Measurements from ENCODE around the gene SCN8A.
"Not testable (repeated sequence)": the region's sequence is repeated elsewhere in the genome, so short reads cannot be mapped to it uniquely, and the experiment has no call there.

Gene SCN8A

GRCh38 chr12:51774933-51775332, 183.9 kb downstream of the SCN8A start:
- DNase-seq, result no peak

DNA sequence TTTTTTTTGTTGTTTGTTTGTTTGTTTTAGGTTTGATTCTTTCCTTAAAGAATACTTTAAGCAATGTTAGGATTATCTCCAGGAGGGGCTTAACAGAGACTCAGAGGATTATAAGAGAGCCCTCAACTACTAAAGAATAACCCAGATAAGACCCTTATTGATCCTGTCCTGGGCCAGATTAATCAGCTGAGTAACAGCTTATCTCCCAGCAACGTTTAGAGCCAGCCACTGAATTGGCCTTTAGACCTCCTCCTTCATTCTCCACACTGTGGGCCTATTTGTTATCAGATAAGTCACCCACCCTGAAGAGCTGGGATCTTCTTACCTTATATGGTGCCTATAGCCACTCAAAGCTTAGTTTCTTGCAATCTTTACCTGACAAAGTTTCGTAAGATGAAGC, 186.4 kb downstream of the SCN8A start:
- no peak for DNase-seq

GRCh38 chr12:51777973-51778372, 186.9 kb downstream of the SCN8A start:
- no peak for DNase-seq

- no peak for DNase-seq
These were observed 188.8 kb downstream of the SCN8A start for GRCh38 chr12:51779876-51780275.

- DNase-seq, result no peak
These were observed 193.7 kb downstream of the SCN8A start for GRCh38 chr12:51784688-51785087.

DNA sequence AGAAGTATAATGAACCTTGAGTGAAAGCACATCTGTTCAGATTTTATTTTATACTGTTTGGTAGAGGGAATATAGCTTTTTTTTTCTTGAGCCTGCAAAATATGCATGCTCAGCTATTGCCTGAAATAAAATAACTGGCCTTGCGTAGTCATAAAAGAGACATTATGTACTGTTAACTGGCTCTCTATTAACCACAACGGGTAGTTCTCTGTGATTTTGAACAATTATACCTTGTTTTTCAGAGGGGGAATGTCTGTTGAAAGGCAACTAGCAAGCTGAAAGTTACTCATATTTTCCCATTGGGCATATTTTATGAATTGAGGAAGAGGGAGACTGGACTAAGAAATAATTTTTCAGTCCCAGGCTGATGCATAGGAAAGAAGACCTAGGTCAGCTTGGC, 194.9 kb downstream of the SCN8A start:
- DNase-seq, result no peak

- no peak for DNase-seq
These were observed 197.8 kb downstream of the SCN8A start for GRCh38 chr12:51788876-51789275.

DNA sequence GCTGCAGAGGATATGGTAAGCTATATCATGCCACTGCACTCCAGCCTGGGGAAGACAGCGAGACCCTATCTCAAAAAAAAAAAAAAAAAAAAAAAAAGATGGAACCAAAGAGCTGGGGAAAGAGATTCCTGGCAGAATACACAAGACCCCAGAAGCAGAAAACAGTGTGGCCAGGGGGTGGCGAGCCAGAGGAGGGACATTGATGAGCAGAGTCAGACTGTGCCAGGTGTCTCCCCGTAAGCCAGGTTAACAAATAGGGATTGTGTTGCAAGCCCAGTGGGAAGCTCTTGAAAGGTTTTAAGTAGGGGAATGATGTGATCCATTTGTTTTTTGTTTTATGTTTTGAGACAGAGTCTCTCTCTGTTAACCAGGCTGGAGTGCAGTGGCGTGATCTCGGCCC, 201.4 kb downstream of the SCN8A start:
- no peak for DNase-seq

GRCh38 chr12:51793201-51793600, 202.2 kb downstream of the SCN8A start:
- DNase-seq, result no peak

DNA sequence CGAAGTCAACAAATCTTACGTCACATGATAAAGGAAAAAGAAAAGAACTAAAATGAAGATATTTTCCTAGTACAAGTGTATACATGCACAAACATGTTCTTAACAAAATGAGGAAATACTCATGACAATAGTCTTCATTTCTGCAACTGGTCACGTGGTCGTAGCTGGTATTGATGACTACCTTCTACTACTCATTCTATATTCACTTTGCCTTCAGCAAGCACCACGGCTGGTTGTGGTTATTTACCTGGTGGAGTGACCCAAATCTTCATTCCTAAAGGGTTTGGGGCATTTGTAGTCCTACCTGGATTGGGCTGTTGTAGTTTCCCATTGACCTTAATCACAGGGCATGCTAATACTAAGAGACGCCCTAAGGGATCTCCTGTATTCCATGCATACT, 206.3 kb downstream of the SCN8A start:
- no peak for DNase-seq

DNA sequence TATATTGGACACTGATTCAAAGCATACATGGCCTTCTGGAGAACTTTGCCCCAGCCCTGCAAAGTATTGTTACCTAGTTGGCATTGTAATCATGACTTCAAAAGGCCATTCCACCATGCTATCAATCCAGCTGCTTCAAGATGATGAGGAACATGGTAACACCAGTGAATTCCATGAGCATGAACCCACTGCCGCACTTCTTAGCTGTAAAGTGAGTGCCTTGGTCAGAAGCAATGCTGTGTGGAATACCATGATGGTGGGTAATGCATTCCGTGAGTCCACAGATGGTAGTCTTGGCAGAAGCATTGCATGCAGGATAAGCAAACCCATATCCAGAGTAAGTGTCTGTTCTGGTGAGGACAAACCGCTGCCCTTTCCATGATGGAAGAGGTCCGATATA, 207.0 kb downstream of the SCN8A start:
- not testable (repeated sequence) for DNase-seq

DNA sequence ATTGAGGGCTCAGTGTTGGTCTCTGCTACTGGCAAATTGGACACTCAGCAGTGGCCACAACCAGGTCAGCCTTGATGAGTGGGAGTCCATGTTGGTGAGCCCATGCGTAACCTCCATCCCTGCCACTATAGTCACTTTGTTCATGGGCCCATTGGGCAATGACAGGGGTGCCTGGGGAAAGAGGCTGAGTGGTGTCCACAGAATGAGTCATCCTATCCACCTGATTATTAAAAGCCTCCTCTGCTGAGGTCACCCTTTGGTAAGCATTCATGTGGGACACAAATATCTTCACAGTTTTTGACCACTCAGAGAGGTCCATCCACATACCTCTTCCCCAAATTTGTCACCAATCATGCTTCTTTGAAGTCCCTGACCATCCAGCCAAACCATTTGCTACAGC, 207.5 kb downstream of the SCN8A start:
- DNase-seq, result no peak

- no peak for DNase-seq
These were observed 210.0 kb downstream of the SCN8A start for GRCh38 chr12:51801027-51801426.

DNA sequence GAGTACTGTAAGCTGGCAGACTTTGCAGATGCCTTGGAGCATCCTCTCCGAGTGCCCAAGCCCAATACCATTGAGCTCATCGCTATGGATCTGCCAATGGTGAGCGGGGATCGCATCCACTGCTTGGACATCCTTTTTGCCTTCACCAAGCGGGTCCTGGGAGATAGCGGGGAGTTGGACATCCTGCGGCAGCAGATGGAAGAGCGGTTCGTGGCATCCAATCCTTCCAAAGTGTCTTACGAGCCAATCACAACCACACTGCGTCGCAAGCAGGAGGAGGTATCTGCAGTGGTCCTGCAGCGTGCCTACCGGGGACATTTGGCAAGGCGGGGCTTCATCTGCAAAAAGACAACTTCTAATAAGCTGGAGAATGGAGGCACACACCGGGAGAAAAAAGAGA, 215.9 kb downstream of the SCN8A start:
- peak in 1 of 2 experiments; percentile 20 for DNase-seq

DNA sequence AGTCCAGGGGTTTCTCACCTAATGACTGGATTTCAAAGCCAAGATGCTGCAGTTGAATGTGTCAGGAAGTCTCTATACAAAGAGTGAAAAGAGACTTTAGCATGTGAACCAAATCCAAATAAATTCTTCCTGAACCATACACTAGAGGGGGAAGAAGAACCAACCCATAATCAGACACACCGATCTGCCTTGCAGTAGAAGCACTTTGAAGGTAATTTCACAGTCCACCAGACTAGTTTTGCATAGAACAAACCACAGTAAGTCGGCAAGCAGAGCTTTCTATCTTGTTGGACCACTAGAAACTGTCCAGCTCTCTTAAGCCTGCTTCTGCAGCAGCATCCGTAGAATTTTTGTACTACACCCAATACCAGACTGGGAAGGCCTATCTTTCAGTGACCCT, 218.2 kb downstream of the SCN8A start:
- DNase-seq, result no peak

GRCh38 chr12:51811203-51812202, 220.5 kb downstream of the SCN8A start:
- no peak for DNase-seq

- DNase-seq, result no peak
These were observed 221.8 kb downstream of the SCN8A start for GRCh38 chr12:51812871-51813270.

DNA sequence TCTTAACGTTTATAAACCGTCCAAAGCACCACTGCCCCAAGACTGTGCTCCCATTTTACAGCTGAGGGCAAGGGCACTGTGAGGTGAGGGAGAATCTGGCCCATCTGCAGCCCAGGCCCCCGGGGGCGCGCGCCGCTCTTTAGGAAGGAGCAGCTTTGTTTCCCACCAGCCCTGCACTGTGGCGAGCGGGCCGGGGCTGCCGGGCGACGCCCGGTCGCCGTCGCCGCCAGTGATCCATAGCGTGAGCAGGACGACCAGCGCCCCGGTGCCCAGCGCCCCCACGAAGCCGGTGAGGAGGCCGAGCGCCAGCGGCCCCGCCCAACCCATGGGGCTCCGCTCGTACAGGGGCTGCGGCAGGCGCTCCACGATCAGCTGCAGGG, 222.9 kb downstream of the SCN8A start:
- no peak for DNase-seq

- no peak for DNase-seq
These were observed 223.5 kb downstream of the SCN8A start for GRCh38 chr12:51814311-51815088.

GRCh38 chr12:51815571-51815970, 224.5 kb downstream of the SCN8A start:
- DNase-seq, result no peak

- DNase-seq, result no peak
These were observed 226.3 kb downstream of the SCN8A start for GRCh38 chr12:51817027-51817953.

GRCh38 chr12:51818086-51818485, 227.1 kb downstream of the SCN8A start:
- no peak for DNase-seq
